ENCODE results near the gene GP9. TPM values are rescaled to one million over a fixed set of nuclear protein-coding genes. Genes with fewer than 3 reads are reported as not detected.
"Not testable (repeated sequence)": the region's sequence is repeated elsewhere in the genome, so short reads cannot be mapped to it uniquely, and the experiment has no call there.

GP9 gene
- total RNA-seq, 1 donor: 28.1 TPM

DNA sequence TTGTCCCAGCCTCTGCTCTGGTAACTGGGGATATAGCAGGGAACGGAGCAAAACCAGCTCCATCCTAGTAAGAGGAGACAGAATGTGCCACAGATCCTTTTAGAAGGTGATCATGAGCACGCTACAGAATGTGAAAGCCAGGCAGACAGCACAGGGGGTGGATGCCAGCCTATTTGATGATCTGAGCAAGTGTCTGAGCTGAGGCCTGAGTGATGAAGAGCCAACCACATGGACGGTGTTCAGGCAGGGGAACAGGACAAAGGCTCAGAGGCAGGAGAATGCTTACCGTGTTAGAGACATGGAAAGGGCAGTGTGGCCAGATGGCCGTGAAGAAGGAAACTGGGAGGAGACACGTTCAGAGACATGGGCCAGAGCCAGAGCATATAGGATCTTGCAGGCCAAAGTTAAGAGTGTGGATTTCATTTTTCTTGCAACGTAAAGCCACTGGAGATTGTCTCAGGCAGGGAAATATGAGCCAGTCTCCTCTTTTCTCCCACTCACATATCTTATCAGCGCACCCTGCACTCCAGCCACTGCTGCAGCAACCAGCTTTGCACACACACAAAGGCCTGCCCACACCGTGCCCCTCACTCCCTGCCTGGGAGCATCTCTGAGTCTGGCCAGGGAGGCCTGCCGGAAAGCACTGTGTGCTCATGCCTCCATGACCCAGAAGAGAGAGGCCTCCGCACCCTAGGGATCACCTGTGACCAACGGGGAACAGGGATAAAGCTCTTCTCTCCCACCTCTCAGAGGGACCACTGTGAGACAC, 41.0 kb downstream of the GP9 start:
- H3K4me3 ChIP-seq (ENCODE audit: low read length): no peak overlapping the region
- H3K27me3 ChIP-seq (ENCODE audit: insufficient read depth, low read length): no peaks in the 10 kb centered on the region
- H3K9me3 ChIP-seq (ENCODE audit: low read depth, low read length): no peaks in the 10 kb centered on the region
- peaks cover 6% of the 10 kb centered on the region for H3K4me1 ChIP-seq (ENCODE audit: insufficient read depth, low read length)

DNA sequence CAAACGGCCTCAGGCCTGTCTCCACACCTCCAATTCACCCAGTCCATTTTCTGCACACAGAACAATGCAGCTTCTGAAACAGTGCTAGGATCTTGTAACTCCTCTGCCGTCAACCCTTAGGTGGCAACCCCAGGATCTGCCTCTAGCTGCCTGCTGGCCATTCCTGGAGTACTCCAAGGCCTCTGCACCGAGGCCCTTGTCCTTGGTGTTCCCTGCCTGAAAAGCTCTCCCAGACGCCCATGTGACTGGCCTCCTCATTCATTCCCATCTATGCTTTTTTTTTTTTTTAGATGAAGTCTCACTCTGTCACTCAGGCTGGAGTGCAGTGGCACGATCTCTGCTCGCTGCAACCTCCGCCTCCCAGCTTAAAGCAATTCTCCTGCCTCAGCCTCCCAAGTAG, 42.7 kb downstream of the GP9 start:
- peaks cover 12% of the 10 kb centered on the region for H3K4me1 ChIP-seq (ENCODE audit: insufficient read depth, low read length)
- H3K9me3 ChIP-seq (ENCODE audit: low read depth, low read length): no peaks in the 10 kb centered on the region
- no peak overlapping the region for H3K4me3 ChIP-seq (ENCODE audit: low read length)
- no peaks in the 10 kb centered on the region for H3K27me3 ChIP-seq (ENCODE audit: insufficient read depth, low read length)

GRCh38 chr3:129104051-129104450, 43.5 kb downstream of the GP9 start:
- H3K4me3 ChIP-seq (ENCODE audit: low read length): no peak overlapping the region
- H3K9me3 ChIP-seq (ENCODE audit: low read depth, low read length): no peaks in the 10 kb centered on the region
- H3K27me3 ChIP-seq (ENCODE audit: insufficient read depth, low read length): no peaks in the 10 kb centered on the region
- peaks cover 12% of the 10 kb centered on the region for H3K4me1 ChIP-seq (ENCODE audit: insufficient read depth, low read length)

DNA sequence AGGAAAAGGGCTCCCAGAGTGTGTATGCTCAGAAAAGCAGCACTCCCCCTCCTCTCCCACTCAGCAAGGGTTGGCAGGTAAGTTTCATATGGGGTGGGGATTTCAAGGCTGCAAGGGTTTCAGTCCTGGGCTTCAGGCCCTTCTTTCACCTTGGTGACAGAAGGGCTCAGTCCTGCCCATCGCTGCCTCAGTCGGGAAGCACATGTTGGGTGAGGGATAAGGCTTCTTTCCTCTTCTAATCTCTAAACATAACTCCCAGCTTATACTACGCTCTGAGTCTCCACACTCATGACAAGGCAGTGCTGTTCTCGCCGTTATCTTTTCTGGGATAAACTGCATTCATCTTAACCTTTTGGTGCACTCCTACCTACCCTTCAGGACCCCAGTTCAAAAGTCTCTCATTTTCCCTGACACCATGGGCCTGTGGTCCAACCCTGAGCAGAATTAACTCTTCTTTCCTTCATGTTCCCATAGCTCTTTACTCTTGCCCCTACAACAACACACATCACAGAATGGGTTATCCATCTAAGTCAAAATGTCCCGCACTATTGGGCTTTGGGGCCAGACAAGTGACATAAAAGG, 44.0 kb downstream of the GP9 start:
- H3K4me1 ChIP-seq (ENCODE audit: insufficient read depth, low read length): peaks cover 12% of the 10 kb centered on the region
- H3K27me3 ChIP-seq (ENCODE audit: insufficient read depth, low read length): no peaks in the 10 kb centered on the region
- H3K4me3 ChIP-seq (ENCODE audit: low read length): no peak overlapping the region
- no peaks in the 10 kb centered on the region for H3K9me3 ChIP-seq (ENCODE audit: low read depth, low read length)

GRCh38 chr3:129105862-129106261, 45.3 kb downstream of the GP9 start:
- Histone ChIP-seq H3K9me3 (ENCODE audit: low read depth, low read length) (no peaks in the 10 kb centered on the region), H3K27me3 (ENCODE audit: insufficient read depth, low read length) (no peaks in the 10 kb centered on the region), H3K4me3 (ENCODE audit: low read length) (no peak overlapping the region), H3K4me1 (ENCODE audit: insufficient read depth, low read length) (peaks cover 12% of the 10 kb centered on the region)

DNA sequence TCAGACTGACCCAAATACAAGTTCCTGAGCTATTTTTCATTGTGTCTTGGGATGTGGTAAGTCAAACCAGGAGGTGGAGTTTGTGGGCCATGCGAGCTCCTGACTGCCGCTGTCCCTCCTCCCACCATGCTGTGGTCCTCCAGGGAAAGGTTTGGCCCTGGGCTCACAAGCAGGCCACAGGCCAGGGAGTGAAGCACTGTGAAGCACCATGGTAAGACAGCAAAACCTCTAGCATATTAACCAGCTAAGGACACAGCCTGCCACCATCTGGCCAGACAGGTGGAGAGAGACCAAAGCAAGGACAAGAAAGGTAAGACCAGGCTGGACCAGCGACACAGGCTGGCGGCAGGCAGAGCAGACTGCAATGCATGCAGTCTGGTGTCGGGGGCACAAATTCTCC, 45.7 kb downstream of the GP9 start:
- Histone ChIP-seq H3K4me3 (ENCODE audit: low read length) (no peak overlapping the region), H3K27me3 (ENCODE audit: insufficient read depth, low read length) (no peaks in the 10 kb centered on the region), H3K4me1 (ENCODE audit: insufficient read depth, low read length) (peaks cover 12% of the 10 kb centered on the region), H3K9me3 (ENCODE audit: low read depth, low read length) (no peaks in the 10 kb centered on the region)

- Histone ChIP-seq H3K27me3 (ENCODE audit: insufficient read depth, low read length) (no peaks in the 10 kb centered on the region), H3K4me3 (ENCODE audit: low read length) (no peak overlapping the region), H3K4me1 (ENCODE audit: insufficient read depth, low read length) (peaks cover 15% of the 10 kb centered on the region), H3K9me3 (ENCODE audit: low read depth, low read length) (no peaks in the 10 kb centered on the region)
Measured at GRCh38 chr3:129106866-129107565, 46.4 kb downstream of the GP9 start.

- peaks cover 22% of the 10 kb centered on the region for H3K4me1 ChIP-seq (ENCODE audit: insufficient read depth, low read length)
- H3K4me3 ChIP-seq (ENCODE audit: low read length): no peak overlapping the region
Measured at GRCh38 chr3:129107793-129108192, 47.2 kb downstream of the GP9 start.

DNA sequence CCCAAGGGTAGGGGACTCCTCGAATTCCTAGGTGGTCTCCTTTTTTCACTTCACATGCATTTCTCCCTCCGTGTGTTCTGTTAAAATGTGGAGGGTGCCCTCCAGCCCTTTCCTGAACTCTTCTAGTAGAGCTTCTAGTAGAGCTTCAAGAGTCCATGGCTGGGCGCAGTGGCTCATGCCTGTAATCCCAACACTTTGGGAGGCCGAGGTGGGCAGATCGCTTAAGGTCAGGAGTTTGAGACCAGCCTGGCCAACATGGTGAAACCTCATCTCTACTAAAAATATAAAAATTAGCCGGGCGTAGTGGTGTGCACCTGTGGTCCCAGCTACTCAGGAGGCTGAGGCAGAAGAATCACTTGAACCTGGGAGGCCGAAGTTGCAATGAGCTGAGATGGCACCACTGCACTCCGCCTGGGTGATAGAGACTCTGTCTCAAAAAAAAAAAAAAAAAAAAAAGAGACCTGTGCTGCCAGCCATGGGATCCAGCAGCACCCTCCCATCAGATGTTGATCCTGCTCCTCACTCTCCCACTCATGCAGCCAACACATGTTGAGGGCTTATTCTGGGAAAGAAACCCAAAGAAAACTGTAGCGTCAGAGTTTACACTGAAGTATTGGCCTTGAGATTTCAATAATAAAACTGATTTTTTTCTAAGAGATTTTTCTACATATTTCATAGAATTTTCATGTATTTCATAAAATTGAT, 50.6 kb downstream of the GP9 start:
- H3K4me1 ChIP-seq (ENCODE audit: insufficient read depth, low read length): peaks cover 37% of the 10 kb centered on the region
- H3K4me3 ChIP-seq (ENCODE audit: low read length); H3K27me3 ChIP-seq (ENCODE audit: insufficient read depth, low read length); H3K9me3 ChIP-seq (ENCODE audit: low read depth, low read length): not testable (repeated sequence)

More at GRCh38 chr3:129107793-129108192, 47.2 kb downstream of the GP9 start:
- Histone ChIP-seq H3K9me3 (ENCODE audit: low read depth, low read length) (no peaks in the 10 kb centered on the region), H3K27me3 (ENCODE audit: insufficient read depth, low read length) (no peaks in the 10 kb centered on the region)

Other genes starting within 250 kb of the GP9 start
- gene ACAD9, start 181.2 kb upstream of the GP9 start, total RNA-seq: 23.0 TPM
- 0.63 TPM for gene CFAP92, start 66.7 kb upstream of the GP9 start, total RNA-seq
- gene EFCC1, start 59.5 kb upstream of the GP9 start, total RNA-seq: 0.10 TPM
- gene RAB43, start 61.0 kb downstream of the GP9 start, total RNA-seq: 28.1 TPM
- gene ISY1, start 100.3 kb downstream of the GP9 start, total RNA-seq: 24.9 TPM
- 353 TPM for gene CNBP, start 123.1 kb downstream of the GP9 start, total RNA-seq
- 61.7 TPM for gene COPG1, start 188.8 kb downstream of the GP9 start, total RNA-seq
- gene HMCES, start 218.1 kb downstream of the GP9 start, total RNA-seq: 37.9 TPM

Measured in mononuclear cell (primary cell).